Lung (tissue), 12 donors: Measurements from ENCODE around the gene CNN3. TPM values are rescaled to one million over a fixed set of nuclear protein-coding genes. Genes with fewer than 3 reads are reported as not detected.

Experiments
- ATAC-seq: fragments of 200-7000 bp; cut with Tn5 transposase; one replicate; pipeline ENCODE4 v1.9.1; 2020; ENCODE audit warnings: moderate number of reproducible peaks; ENCODE audit not compliant: insufficient read depth, low FRiP score
- DNase-seq, 3 donors: peaks; one replicate each; pipeline ENCODE4 v3.0.0-alpha.2; 2013 to 2017
- H3K27ac ChIP-seq, 2 donors: one replicate each; pipeline ENCODE4 v1.5.1; 2013; ENCODE audit warnings: mild to moderate bottlenecking in 2 of 2, moderate library complexity in 2 of 2, control low read depth in 1 of 2, inconsistent platforms in 1 of 2, low read depth in 1 of 2, low read length in 1 of 2
- H3K27me3 ChIP-seq, 3 donors: one replicate each; pipeline ENCODE4 v1.5.1; 2013; ENCODE audit warnings: low read length in 2 of 3; ENCODE audit not compliant: control insufficient read depth in 3 of 3, insufficient read depth in 3 of 3
- H3K36me3 ChIP-seq, 4 donors: one replicate each; pipeline ENCODE4 v1.5.1; 2013; ENCODE audit warnings: low read length in 4 of 4, mild to moderate bottlenecking in 1 of 4, moderate library complexity in 1 of 4; ENCODE audit not compliant: control insufficient read depth in 4 of 4, insufficient read depth in 4 of 4
- H3K4me1 ChIP-seq, 5 donors: one replicate each; pipeline ENCODE4 v1.5.1; 2013; ENCODE audit warnings: low read length in 5 of 5, mild to moderate bottlenecking in 2 of 5, moderate library complexity in 1 of 5; ENCODE audit not compliant: control insufficient read depth in 5 of 5, insufficient read depth in 5 of 5
- H3K4me3 ChIP-seq: one replicate; pipeline ENCODE4 v1.5.1; 2013; ENCODE audit warnings: mild to moderate bottlenecking, control low read depth, moderate library complexity
- H3K9ac ChIP-seq, 2 donors: one replicate each; pipeline ENCODE4 v1.5.1; 2013; ENCODE audit warnings: low read length in 2 of 2, control low read depth in 1 of 2; ENCODE audit not compliant: insufficient read depth in 1 of 2
- H3K9me3 ChIP-seq, 4 donors: one replicate each; pipeline ENCODE4 v1.5.1; 2013; ENCODE audit warnings: low read length in 3 of 4, mild to moderate bottlenecking in 1 of 4, moderate library complexity in 1 of 4; ENCODE audit not compliant: control insufficient read depth in 4 of 4, insufficient read depth in 3 of 4
- WGBS, 2 donors: extraction: QIAGEN DNeasy Blood & Tissue Kit; methylation state at CpG; one replicate each; pipeline ENCODE4 v1.1.7; 2013; 5-methylcytosine and 5-hydroxymethylcytosine counted together
- polyA plus RNA-seq, 2 donors: library from polyadenylated mRNA; stranded (reverse); fragments of 200-250 nt; gene quantifications; one replicate each; pipeline ENCODE4 v1.2.1, GENCODE V29; 2013
- total RNA-seq, 2 donors: library from RNA; depleted of rRNA in 1 of 2; stranded (reverse); fragments of >200 nt in 1 of 2; gene quantifications; one replicate each; pipeline ENCODE4 v1.2.1, GENCODE V29; 2014 to 2021
- TF ChIP-seq, protein P1 (sequence below): IDR thresholded peaks from 2 replicates; pipeline ENCODE4 v1.5.1; 2012; ENCODE audit warnings: mild to moderate bottlenecking; ENCODE audit errors: control extremely low read depth, extremely low read depth
- donor health status: control.
- donor health status: control.
- donor health status: Bipolar disorder and iron deficiency.
- donor health status: healthy.
- donor health status: DM: yes; HTN: yes; CAD: no.

Gene CNN3
- total and polyA plus RNA-seq, 4 donors = 79.9 to 265 (median 182) TPM

DNA sequence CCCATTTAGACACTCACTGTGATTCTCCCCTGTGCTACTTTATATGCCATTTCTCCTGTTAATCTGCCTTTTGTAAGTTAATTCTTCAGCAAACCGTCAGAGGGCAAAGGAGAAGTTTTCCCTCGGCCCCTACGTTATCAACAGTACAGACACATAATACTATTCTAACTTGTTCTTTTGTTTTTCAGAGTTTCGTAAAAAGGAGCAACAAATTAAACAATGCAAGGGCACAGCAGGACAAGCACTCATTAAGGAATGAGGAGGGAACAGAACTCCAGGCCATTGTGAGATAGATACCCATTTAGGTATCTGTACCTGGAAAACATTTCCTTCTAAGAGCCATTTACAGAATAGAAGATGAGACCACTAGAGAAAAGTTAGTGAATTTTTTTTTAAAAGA lies 32.3 kb downstream of the CNN3 start:
- ATAC-seq = no peak
- TF ChIP-seq, protein P1, sequence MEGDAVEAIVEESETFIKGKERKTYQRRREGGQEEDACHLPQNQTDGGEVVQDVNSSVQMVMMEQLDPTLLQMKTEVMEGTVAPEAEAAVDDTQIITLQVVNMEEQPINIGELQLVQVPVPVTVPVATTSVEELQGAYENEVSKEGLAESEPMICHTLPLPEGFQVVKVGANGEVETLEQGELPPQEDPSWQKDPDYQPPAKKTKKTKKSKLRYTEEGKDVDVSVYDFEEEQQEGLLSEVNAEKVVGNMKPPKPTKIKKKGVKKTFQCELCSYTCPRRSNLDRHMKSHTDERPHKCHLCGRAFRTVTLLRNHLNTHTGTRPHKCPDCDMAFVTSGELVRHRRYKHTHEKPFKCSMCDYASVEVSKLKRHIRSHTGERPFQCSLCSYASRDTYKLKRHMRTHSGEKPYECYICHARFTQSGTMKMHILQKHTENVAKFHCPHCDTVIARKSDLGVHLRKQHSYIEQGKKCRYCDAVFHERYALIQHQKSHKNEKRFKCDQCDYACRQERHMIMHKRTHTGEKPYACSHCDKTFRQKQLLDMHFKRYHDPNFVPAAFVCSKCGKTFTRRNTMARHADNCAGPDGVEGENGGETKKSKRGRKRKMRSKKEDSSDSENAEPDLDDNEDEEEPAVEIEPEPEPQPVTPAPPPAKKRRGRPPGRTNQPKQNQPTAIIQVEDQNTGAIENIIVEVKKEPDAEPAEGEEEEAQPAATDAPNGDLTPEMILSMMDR = no peak
- Histone ChIP-seq H3K4me1 (peaks cover 0 to 4% (median 0%) of the 10 kb centered on the region in 5 donors), H3K4me3 (no peak overlapping the region), H3K9ac (no peak overlapping the region), H3K27me3 (no peaks in the 10 kb centered on the region), H3K9me3 (no peaks in the 10 kb centered on the region), H3K36me3 (peaks cover 11 to 34% (median 26%) of the 10 kb centered on the region in 4 donors), H3K27ac (no peak overlapping the region)
- DNase-seq = no peak
- 86 to 88% methylated on average over 4 of the region's 4 CpGs for WGBS, 2 donors

DNA sequence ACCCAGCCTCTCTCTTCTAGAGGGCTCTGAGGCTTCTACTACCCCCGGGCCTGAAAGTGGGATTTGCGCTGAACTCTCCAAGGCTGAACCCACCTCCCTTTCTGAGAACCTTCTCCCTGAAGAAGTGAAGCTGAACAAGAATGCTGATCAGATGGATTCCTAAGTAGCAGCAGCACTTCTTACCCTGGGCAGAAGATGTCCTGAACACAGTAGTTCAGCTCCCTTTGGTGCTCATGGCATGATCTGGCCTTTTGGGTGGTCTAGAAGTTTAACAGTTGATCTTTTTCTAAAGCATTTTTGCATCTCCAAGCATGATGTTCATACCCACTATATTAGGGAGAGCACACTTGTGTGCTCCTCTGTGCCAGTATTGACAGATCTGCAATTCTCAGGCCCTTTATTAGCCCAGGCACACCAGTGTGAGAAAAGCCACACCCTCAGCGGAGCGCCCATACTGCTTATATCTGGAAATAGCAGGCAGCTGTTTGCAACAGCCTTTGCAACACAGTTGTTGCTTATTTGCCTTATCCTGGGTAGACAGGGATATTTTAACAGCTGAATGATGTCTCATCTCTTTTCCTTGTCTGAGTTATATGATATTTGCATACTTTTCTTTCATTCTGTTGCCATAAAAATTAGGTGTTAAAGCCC lies 34.2 kb downstream of the CNN3 start:
- ATAC-seq = no peak
- Histone ChIP-seq H3K27me3 (no peaks in the 10 kb centered on the region), H3K27ac (no peak overlapping the region), H3K4me3 (no peak overlapping the region), H3K9ac (no peak overlapping the region), H3K36me3 (peaks cover 7 to 26% (median 14%) of the 10 kb centered on the region in 4 donors), H3K9me3 (no peaks in the 10 kb centered on the region), H3K4me1 (peaks cover 0 to 4% (median 0%) of the 10 kb centered on the region in 5 donors)
- DNase-seq = peak; percentile 66 to 91 (median 87)
- TF ChIP-seq, protein P1 = no peak
- WGBS, 2 donors = 78 to 90% methylated on average over 4 of the region's 4 CpGs

DNA sequence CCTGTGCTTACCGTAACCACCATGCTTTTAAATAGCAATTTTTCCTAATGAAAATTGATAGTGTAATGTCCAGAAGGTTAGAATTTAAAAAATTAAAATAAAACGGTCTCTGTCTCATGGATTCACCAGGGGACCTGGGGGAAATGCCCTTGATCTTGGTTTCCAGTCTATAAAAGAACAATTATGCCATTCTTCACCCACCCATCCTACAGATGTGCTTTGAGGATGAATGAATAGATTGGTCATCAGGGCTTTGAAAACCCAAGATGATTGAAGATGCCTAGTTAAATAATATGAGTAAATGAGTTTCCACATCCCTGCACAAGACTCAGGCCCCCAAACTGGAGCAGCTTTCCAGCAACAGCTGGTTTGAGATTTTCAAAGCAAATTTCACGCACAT lies 38.7 kb downstream of the CNN3 start:
- H3K4me1 ChIP-seq = peaks cover 0 to 22% (median 10%) of the 10 kb centered on the region in 5 donors
- ATAC-seq (no peak), DNase-seq (no peak)
- H3K27me3 ChIP-seq = no peaks in the 10 kb centered on the region
- no peak overlapping the region for H3K27ac ChIP-seq
- H3K4me3 ChIP-seq = no peak overlapping the region
- H3K36me3 ChIP-seq = peaks cover 0 to 5% (median 1%) of the 10 kb centered on the region in 4 donors
- TF ChIP-seq, protein P1 = no peak
- WGBS, 2 donors = 91 to 95% methylated on average over 3 of the region's 3 CpGs
- H3K9me3 ChIP-seq = no peaks in the 10 kb centered on the region
- H3K9ac ChIP-seq = no peak overlapping the region
